AG04450 (cell line): Measurements from ENCODE around the gene DIP2C. TPM values are rescaled to one million over a fixed set of nuclear protein-coding genes. Genes with fewer than 3 reads are reported as not detected.

Experiments
- CTCF ChIA-PET: fragments of 300-600, 350-600 bp; formaldehyde crosslinking; extraction: SDS; loops from one replicate; lab custom pipeline; 2022; ENCODE audit warnings: antibody characterized with exemption, inconsistent platforms; lab: Charles Lee
- POLR2A ChIA-PET: fragments of 350-600 bp; formaldehyde crosslinking; extraction: SDS; loops from one replicate; lab custom pipeline; 2021; ENCODE audit warnings: antibody characterized with exemption, inconsistent platforms; lab: Yijun Ruan, JAX
- DNase-seq: peaks from one replicate; pipeline ENCODE4 v3.0.0-alpha.2; 2011; ENCODE audit warnings: low read depth, low spot score
- H3K27ac ChIP-seq: one replicate; pipeline ENCODE4 v1.5.1; 2012; ENCODE audit warnings: low read depth, low read length, control low read depth
- H3K27me3 ChIP-seq: one replicate; pipeline ENCODE4 v1.6.0; 2012; ENCODE audit warnings: low read length; ENCODE audit not compliant: control insufficient read depth, insufficient read depth
- H3K4me3 ChIP-seq: 2 replicates; pipeline ENCODE4 v1.5.1; 2011; ENCODE audit warnings: mild to moderate bottlenecking, low read depth, low read length, control low read depth
- H3K9me3 ChIP-seq: 2 replicates; pipeline ENCODE4 v1.5.1; 2012; ENCODE audit warnings: low read length; ENCODE audit not compliant: control insufficient read depth, insufficient read depth
- CTCF ChIP-seq: IDR thresholded peaks from 2 replicates; pipeline ENCODE4 v1.5.1; 2011; ENCODE audit warnings: low read depth, low read length, control low read depth, inconsistent platforms
- polyA plus RNA-seq: library from polyadenylated mRNA; depleted of rRNA; stranded (reverse); fragments of >200 nt; gene quantifications from 2 replicates; pipeline ENCODE4 v1.2.3, GENCODE V29; 2011

DIP2C gene
- polyA plus RNA-seq, 1 experiment = 9.6 TPM

GRCh38 chr10:519055-519715, 170.3 kb downstream of the DIP2C start:
- CTCF ChIA-PET = no interaction called here

GRCh38 chr10:517872-518475, 171.5 kb downstream of the DIP2C start:
- no peak for TF ChIP-seq CTCF

More at GRCh38 chr10:519055-519715, 170.3 kb downstream of the DIP2C start:
- POLR2A ChIA-PET = no interaction called here
- no peak for TF ChIP-seq CTCF
- Histone ChIP-seq H3K27ac (no peak overlapping the region), H3K4me3 (no peak overlapping the region), H3K9me3 (no peaks in the 10 kb centered on the region), H3K27me3 (no peaks in the 10 kb centered on the region)
- DNase-seq = no peak

GRCh38 chr10:517241-517830, 172.1 kb downstream of the DIP2C start:
- no peak for DNase-seq
- Histone ChIP-seq H3K4me3 (no peak overlapping the region), H3K27ac (no peak overlapping the region), H3K27me3 (no peaks in the 10 kb centered on the region), H3K9me3 (no peaks in the 10 kb centered on the region)
- CTCF ChIA-PET = no interaction called here
- TF ChIP-seq CTCF = no peak
- POLR2A ChIA-PET = no interaction called here

More at GRCh38 chr10:517872-518475, 171.5 kb downstream of the DIP2C start:
- H3K4me3 ChIP-seq = no peak overlapping the region
- no peak for DNase-seq
- H3K27me3 ChIP-seq = no peaks in the 10 kb centered on the region
- CTCF ChIA-PET = no interaction called here
- no peaks in the 10 kb centered on the region for H3K9me3 ChIP-seq
- POLR2A ChIA-PET = no interaction called here
- H3K27ac ChIP-seq = no peak overlapping the region

GRCh38 chr10:516764-517163, 172.7 kb downstream of the DIP2C start:
- no peaks in the 10 kb centered on the region for H3K27me3 ChIP-seq
- ChIA-PET POLR2A (no interaction called here), CTCF (no interaction called here)
- H3K27ac ChIP-seq = no peak overlapping the region
- no peak for DNase-seq
- no peaks in the 10 kb centered on the region for H3K9me3 ChIP-seq
- no peak overlapping the region for H3K4me3 ChIP-seq
- TF ChIP-seq CTCF = no peak

- H3K9me3 ChIP-seq = no peaks in the 10 kb centered on the region
- no peak overlapping the region for H3K4me3 ChIP-seq
- POLR2A ChIA-PET = no interaction called here
- DNase-seq = no peak
- CTCF ChIA-PET = no interaction called here
- TF ChIP-seq CTCF = no peak
- H3K27me3 ChIP-seq = no peaks in the 10 kb centered on the region
- H3K27ac ChIP-seq = no peak overlapping the region
Observed at GRCh38 chr10:515674-516073, 173.8 kb downstream of the DIP2C start.
